HG02884 (cell line): ENCODE measurements around the gene PCGF5.
"Not testable (repeated sequence)": the region's sequence is repeated elsewhere in the genome, so short reads cannot be mapped to it uniquely, and the experiment has no call there.

Source experiments
- ATAC-seq: cut with Tn5 transposase; IDR thresholded peaks from one replicate; pipeline ENCODE4 v1.9.1; 2021; ENCODE audit warnings: mild to moderate bottlenecking, moderate library complexity; ENCODE audit not compliant: unreplicated experiment

The PCGF5 gene

GRCh38 chr10:91208642-91209041 lies 11.8 kb upstream of the PCGF5 start:
- ATAC-seq, result no peak

- ATAC-seq, result no peak
These were observed 10.4 kb upstream of the PCGF5 start for GRCh38 chr10:91210014-91210413.

- ATAC-seq, result peak; percentile 81
These were observed 10.0 kb upstream of the PCGF5 start for GRCh38 chr10:91210435-91210834.

GRCh38 chr10:91211675-91212074 lies 8.8 kb upstream of the PCGF5 start:
- no peak for ATAC-seq

GRCh38 chr10:91214911-91215310 lies 5.6 kb upstream of the PCGF5 start:
- no peak for ATAC-seq

GRCh38 chr10:91215384-91215783 lies 5.1 kb upstream of the PCGF5 start:
- ATAC-seq, result no peak

- ATAC-seq, result no peak
These were observed 881 bp upstream of the PCGF5 start for GRCh38 chr10:91219371-91220193.

GRCh38 chr10:91220954-91221675 lies 652 bp downstream of the PCGF5 start:
- ATAC-seq, result peak; percentile 33

- no peak for ATAC-seq
These were observed 5.6 kb downstream of the PCGF5 start for GRCh38 chr10:91226093-91226492.

GRCh38 chr10:91227576-91227975 lies 7.1 kb downstream of the PCGF5 start:
- no peak for ATAC-seq

- no peak for ATAC-seq
These were observed 9.2 kb downstream of the PCGF5 start for GRCh38 chr10:91229683-91230082.

- no peak for ATAC-seq
These were observed 17.7 kb downstream of the PCGF5 start for GRCh38 chr10:91238191-91238590.

- no peak for ATAC-seq
These were observed 19.3 kb downstream of the PCGF5 start for GRCh38 chr10:91239789-91240188.

GRCh38 chr10:91242940-91243339 lies 22.5 kb downstream of the PCGF5 start:
- no peak for ATAC-seq

- ATAC-seq, result no peak
These were observed 27.1 kb downstream of the PCGF5 start for GRCh38 chr10:91247360-91248111.

GRCh38 chr10:91249700-91250099 lies 29.2 kb downstream of the PCGF5 start:
- ATAC-seq, result no peak

- no peak for ATAC-seq
These were observed 29.9 kb downstream of the PCGF5 start for GRCh38 chr10:91250341-91250740.

- no peak for ATAC-seq
These were observed 31.1 kb downstream of the PCGF5 start for GRCh38 chr10:91251430-91252056.

GRCh38 chr10:91253300-91253699 lies 32.8 kb downstream of the PCGF5 start:
- no peak for ATAC-seq

GRCh38 chr10:91257310-91257709 lies 36.8 kb downstream of the PCGF5 start:
- ATAC-seq, result no peak

GRCh38 chr10:91260417-91260816 lies 40.0 kb downstream of the PCGF5 start:
- not testable (repeated sequence) for ATAC-seq
